ENCODE results near the gene CABCOCO1.

CABCOCO1 gene

GRCh38 chr10:61662794-61663259, at the start of gene CABCOCO1:
TSS of gene CABCOCO1 (plus strand) at chr10:61662929. CDS start at chr10:61662973, 44 bp downstream.
- no peak for FAIRE-seq

- FAIRE-seq: no peak
Measured at GRCh38 chr10:61613665-61614064, 49.1 kb upstream of the CABCOCO1 start.

- no peak for FAIRE-seq
Measured at GRCh38 chr10:61616611-61617010, 46.1 kb upstream of the CABCOCO1 start.

- FAIRE-seq: no peak
Measured at GRCh38 chr10:61617180-61617579, 45.5 kb upstream of the CABCOCO1 start.

- no peak for FAIRE-seq
Measured at GRCh38 chr10:61617586-61617985, 45.1 kb upstream of the CABCOCO1 start.

GRCh38 chr10:61618388-61618961, 44.3 kb upstream of the CABCOCO1 start:
- no peak for FAIRE-seq

GRCh38 chr10:61620506-61620905, 42.2 kb upstream of the CABCOCO1 start:
- peak; percentile 18 for FAIRE-seq

GRCh38 chr10:61621605-61622051, 41.1 kb upstream of the CABCOCO1 start:
- no peak for FAIRE-seq

GRCh38 chr10:61623161-61623560, 39.6 kb upstream of the CABCOCO1 start:
- no peak for FAIRE-seq

GRCh38 chr10:61626209-61626608, 36.5 kb upstream of the CABCOCO1 start:
- FAIRE-seq: no peak

GRCh38 chr10:61627266-61627665, 35.5 kb upstream of the CABCOCO1 start:
- FAIRE-seq: no peak

- FAIRE-seq: no peak
Measured at GRCh38 chr10:61628151-61628874, 34.4 kb upstream of the CABCOCO1 start.

GRCh38 chr10:61628875-61629513, 33.7 kb upstream of the CABCOCO1 start:
- FAIRE-seq: peak; percentile 79

GRCh38 chr10:61629576-61629975, 33.2 kb upstream of the CABCOCO1 start:
- FAIRE-seq: no peak

GRCh38 chr10:61632057-61632670, 30.6 kb upstream of the CABCOCO1 start:
- no peak for FAIRE-seq

- peak; percentile 98 for FAIRE-seq
Measured at GRCh38 chr10:61633665-61634064, 29.1 kb upstream of the CABCOCO1 start.

GRCh38 chr10:61634746-61635145, 28.0 kb upstream of the CABCOCO1 start:
- no peak for FAIRE-seq

GRCh38 chr10:61635471-61635870, 27.3 kb upstream of the CABCOCO1 start:
- FAIRE-seq: no peak

- FAIRE-seq: no peak
Measured at GRCh38 chr10:61635932-61636331, 26.8 kb upstream of the CABCOCO1 start.

GRCh38 chr10:61639952-61640351, 22.8 kb upstream of the CABCOCO1 start:
- FAIRE-seq: no peak

- FAIRE-seq: no peak
Measured at GRCh38 chr10:61640856-61641255, 21.9 kb upstream of the CABCOCO1 start.

GRCh38 chr10:61642150-61642571, 20.6 kb upstream of the CABCOCO1 start:
- FAIRE-seq: no peak

- FAIRE-seq: peak; percentile 80
Measured at GRCh38 chr10:61642676-61643075, 20.1 kb upstream of the CABCOCO1 start.

Measured in endometrium (tissue), 2 donors.